Endothelial cell of umbilical vein (primary cell): ENCODE results near the gene MLLT1. TPM values are rescaled to one million over a fixed set of nuclear protein-coding genes. Genes with fewer than 3 reads are reported as not detected.

Experiments
- BruUV-seq: library from RNA; stranded (reverse); fragments of 400-500 nt; replicated peaks from 2 replicates; lab custom pipeline; 2021; lab: Mats Ljungman, UMichigan
- CTCF ChIA-PET: fragments of 300-600, 350-600 bp; sonication (Branson Sonifier 250); formaldehyde crosslinking; loops from one replicate; lab custom pipeline; 2021; ENCODE audit warnings: antibody characterized with exemption, inconsistent platforms; lab: Charles Lee
- POLR2A ChIA-PET: fragments of 300-600, 350-600 bp; sonication (Branson Sonifier 250); formaldehyde crosslinking; loops from one replicate; lab custom pipeline; 2021; ENCODE audit warnings: antibody characterized with exemption, inconsistent platforms; lab: Charles Lee
- DNase-seq: peaks from one replicate; pipeline ENCODE4 v3.0.0-alpha.2; 2011; ENCODE audit warnings: low read depth, low spot score
- FAIRE-seq: peaks from 2 replicates; lab custom pipeline; 2011; peaks lifted over from hg19 to GRCh38; lab: Jason Lieb, UNC
- H2AFZ ChIP-seq: 2 replicates; pipeline ENCODE4 v1.6.0; 2012; ENCODE audit warnings: low read depth, low read length, control low read depth, inconsistent platforms
- H3K27ac ChIP-seq: 2 replicates; pipeline ENCODE4 v1.5.1; 2011; ENCODE audit warnings: low read depth, mild to moderate bottlenecking, control low read depth, low read length, moderate library complexity; ENCODE audit not compliant: insufficient read depth
- H3K27me3 ChIP-seq, 2 experiments: 2 replicates each; pipeline versions ENCODE4 v1.6.0 to v1.6.1; 2011; ENCODE audit warnings: low read length in 2 of 2, mixed read lengths in 1 of 2; ENCODE audit not compliant: control insufficient read depth in 2 of 2, insufficient read depth in 2 of 2
- H3K36me3 ChIP-seq, 2 experiments: 2 replicates in 1 of 2; 3 replicates in 1 of 2; pipeline ENCODE4 v1.5.1; 2011; ENCODE audit warnings: low read length in 2 of 2, mild to moderate bottlenecking in 1 of 2, moderate library complexity in 1 of 2; ENCODE audit not compliant: control insufficient read depth in 2 of 2, insufficient read depth in 2 of 2; ENCODE audit errors: extremely low read depth in 1 of 2
- H3K4me1 ChIP-seq: 3 replicates; pipeline ENCODE4 v1.5.1; 2011; ENCODE audit warnings: mild to moderate bottlenecking, low read length; ENCODE audit not compliant: control insufficient read depth, insufficient read depth; ENCODE audit errors: extremely low read depth
- H3K4me2 ChIP-seq: 2 replicates; pipeline ENCODE4 v1.6.1; 2011; ENCODE audit warnings: low read length, control low read depth, mixed read lengths; ENCODE audit not compliant: insufficient read depth
- H3K4me3 ChIP-seq, 3 experiments: fragments of 200-600 bp in 1 of 3; sonication (generic), shearing (Covaris generic) in 1 of 3; replicated peaks in 1 of 3; 2 replicates each; pipeline ENCODE4 v1.5.1; 2011 to 2016; ENCODE audit warnings: control low read depth in 3 of 3, low read length in 3 of 3, mild to moderate bottlenecking in 2 of 3, inconsistent platforms in 1 of 3, low read depth in 1 of 3, moderate library complexity in 1 of 3; ENCODE audit not compliant: insufficient read depth in 1 of 3
- H3K79me2 ChIP-seq: 2 replicates; pipeline ENCODE4 v1.6.0; 2012; ENCODE audit warnings: low read length, inconsistent platforms; ENCODE audit not compliant: control insufficient read depth, insufficient read depth
- H3K9ac ChIP-seq: replicated peaks from 2 replicates; pipeline ENCODE3; 2011; ENCODE audit warnings: low read length, control low read depth; ENCODE audit not compliant: insufficient read depth; ENCODE audit errors: extremely low read depth
- H3K9me1 ChIP-seq: replicated peaks from 3 replicates; pipeline ENCODE4 v1.6.0; 2011; ENCODE audit warnings: mild to moderate bottlenecking, low read length; ENCODE audit not compliant: control insufficient read depth, insufficient read depth; ENCODE audit errors: extremely low read depth
- H3K9me3 ChIP-seq: replicated peaks from 2 replicates; pipeline ENCODE4 v1.5.1; 2012; ENCODE audit warnings: low read length, inconsistent platforms; ENCODE audit not compliant: control insufficient read depth, insufficient read depth
- H4K20me1 ChIP-seq: replicated peaks from 2 replicates; pipeline ENCODE3; 2011; ENCODE audit warnings: mild to moderate bottlenecking, low read length; ENCODE audit not compliant: control insufficient read depth, insufficient read depth; ENCODE audit errors: extremely low read depth
- CTCF ChIP-seq, 2 donors: IDR thresholded peaks; 1 replicate in 1 of 2; 2 replicates in 1 of 2; pipeline ENCODE4 v1.5.1; 2011; ENCODE audit warnings: low read length in 2 of 2, mild to moderate bottlenecking in 2 of 2, moderate library complexity in 2 of 2, control low read depth in 1 of 2, inconsistent platforms in 1 of 2, low read depth in 1 of 2; ENCODE audit not compliant: insufficient read depth in 1 of 2; ENCODE audit errors: extremely low read depth in 1 of 2
- EZH2 ChIP-seq: IDR thresholded peaks from 2 replicates; pipeline ENCODE4 v1.6.1; 2012; ENCODE audit warnings: borderline replicate concordance, low read depth, mild to moderate bottlenecking, moderate library complexity, low read length, inconsistent platforms; ENCODE audit not compliant: severe bottlenecking
- FOS ChIP-seq: IDR thresholded peaks from 2 replicates; pipeline ENCODE4 v1.6.1; 2011; ENCODE audit warnings: mild to moderate bottlenecking, low read length, moderate library complexity, borderline replicate concordance; ENCODE audit not compliant: insufficient read depth
- GATA2 ChIP-seq: IDR thresholded peaks from 2 replicates; pipeline ENCODE4 v1.7.0; 2011; ENCODE audit warnings: low read depth, mild to moderate bottlenecking, moderate library complexity, mixed read lengths, low read length; ENCODE audit not compliant: insufficient read length, insufficient read depth
- JUN ChIP-seq: IDR thresholded peaks from 2 replicates; pipeline ENCODE4 v1.6.1; 2011; ENCODE audit warnings: borderline replicate concordance, low read depth; ENCODE audit not compliant: insufficient read length, insufficient read depth
- MAX ChIP-seq: IDR thresholded peaks from 2 replicates; pipeline ENCODE4 v1.6.1; 2011; ENCODE audit not compliant: insufficient read depth, insufficient read length
- MYC ChIP-seq: IDR thresholded peaks from one replicate; pipeline ENCODE4 v1.6.1; 2011; ENCODE audit warnings: mild to moderate bottlenecking, low read depth, low read length
- POLR2A ChIP-seq: IDR thresholded peaks from 2 replicates; pipeline ENCODE4 v1.6.1; 2012; ENCODE audit warnings: low read depth, mild to moderate bottlenecking, control low read depth, low read length
- POLR2AphosphoS5 ChIP-seq: IDR thresholded peaks from 2 replicates; pipeline ENCODE4 v1.6.1; 2012; ENCODE audit warnings: low read depth, mild to moderate bottlenecking, control low read depth, low read length, moderate library complexity; ENCODE audit not compliant: insufficient read depth
- dilution Hi-C: fragments of 300-500 bp; cut with MboI; formaldehyde crosslinking; loops from one replicate; pipeline ENCODE4 v1.15.0; 2019; ENCODE audit warnings: low sequenced_read_pairs; ENCODE audit not compliant: extremely low pct_ligation_motif_present
- intact Hi-C: fragments of 100-400 bp; cut with micrococcal nuclease; formaldehyde crosslinking; loops from one replicate; pipeline ENCODE4 v1.10.0; 2022
- polyA plus RNA-seq, 4 experiments: library from polyadenylated mRNA; depleted of rRNA in 3 of 4; stranded (reverse) in 3 of 4; unstranded in 1 of 4; fragments of >200 nt; gene quantifications; 2 replicates each; pipeline versions ENCODE4 v1.2.1 to v1.2.3, GENCODE V29; 2011 to 2012; ENCODE audit warnings: missing spikeins in 1 of 4
- total RNA-seq: library from RNA; stranded (reverse); gene quantifications from 2 replicates; pipeline ENCODE4 v1.2.3, GENCODE V29; 2021

MLLT1 gene
- total and polyA plus RNA-seq, 2 donors (not counting 3 experiments of a cell fraction or from before 2014, with no cell fraction given) = 43.9 to 84.8 TPM

- CTCF ChIA-PET = interaction anchor here (3.3 kb wide), 1 partner anchor 51 kb away, joined by 42 read pairs; no protein-coding TSS in a partner anchor
- Histone ChIP-seq H3K9me3 (no peaks in the 10 kb centered on the region), H3K4me1 (peaks cover 44% of the 10 kb centered on the region), H3K27ac (no peak overlapping the region), H3K9ac (no peak overlapping the region), H3K27me3 (no peaks in the 10 kb centered on the region), H4K20me1 (no peaks in the 10 kb centered on the region), H3K4me2 (no peak overlapping the region), H3K36me3 (peaks cover 9 to 22% of the 10 kb centered on the region in 2 experiments), H3K79me2 (peaks cover 78% of the 10 kb centered on the region), H3K9me1 (no peaks in the 10 kb centered on the region), H3K4me3 (no peak overlapping the region), H2AFZ (no peak overlapping the region)
- DNase-seq = no peak
- intact Hi-C loops = loop anchor here (5.0 kb wide), 1 partner anchor 208 kb away; no protein-coding TSS in a partner anchor
- TF ChIP-seq POLR2AphosphoS5 = no peak
- no peak for TF ChIP-seq EZH2
- no peak for TF ChIP-seq CTCF (IDR thresholded peaks at IDR 0.05; ENCODE audit: extremely low read depth in 1 of 2, insufficient read depth in 1 of 2, low read depth in 1 of 2, low read length in 2 of 2)
- no peak for TF ChIP-seq FOS
- TF ChIP-seq GATA2 = no peak
- TF ChIP-seq MYC = no peak
- no peak for TF ChIP-seq POLR2A
- no peak for TF ChIP-seq JUN
- TF ChIP-seq MAX = no peak
- dilution Hi-C loops = loop anchor here (10.0 kb wide), 1 partner anchor 45 kb away; no protein-coding TSS in a partner anchor
- BruUV-seq = no TSS peak
- no peak for FAIRE-seq
- POLR2A ChIA-PET = no interaction called here
Observed at GRCh38 chr19:6270076-6270745, 9.6 kb downstream of the MLLT1 start.
